HepG2 (cell line): ENCODE results near the gene SCYGR6. TPM values are rescaled to one million over a fixed set of nuclear protein-coding genes. Genes with fewer than 3 reads are reported as not detected.

Experiments
- GTF2F1 ChIP-seq: fragments of 150-350 bp; IDR thresholded peaks from 2 replicates; pipeline ENCODE4 v1.6.1; 2014; ENCODE audit warnings: low read length
- HNRNPH1 ChIP-seq: fragments of 200-400 bp; formaldehyde crosslinking; optimal IDR thresholded peaks from 2 replicates; pipeline ENCODE3; 2017; ENCODE audit warnings: mild to moderate bottlenecking, low read depth, low read length
- HNRNPL ChIP-seq: fragments of 200-400 bp; formaldehyde crosslinking; IDR thresholded peaks from 2 replicates; pipeline ENCODE4 v1.6.1; 2017; ENCODE audit warnings: mild to moderate bottlenecking, low read depth, low read length
- MED13 ChIP-seq: sonication (generic); formaldehyde crosslinking; IDR thresholded peaks from 2 replicates; pipeline ENCODE4 v1.5.0; 2020; ENCODE audit warnings: missing genetic modification reagents
- MZF1 ChIP-seq: sonication (generic); formaldehyde crosslinking; IDR thresholded peaks from 2 replicates; pipeline ENCODE4 v1.8.1; 2023; ENCODE audit warnings: mild to moderate bottlenecking, missing genetic modification reagents, borderline replicate concordance
- SALL2 ChIP-seq: sonication (generic); formaldehyde crosslinking; IDR thresholded peaks from 2 replicates; pipeline ENCODE4 v1.8.1; 2023; ENCODE audit warnings: mild to moderate bottlenecking, missing genetic modification reagents, inconsistent platforms
- SSRP1 ChIP-seq: IDR thresholded peaks from 2 replicates; pipeline ENCODE4 v1.6.1; 2016; ENCODE audit warnings: control low read depth
- TOE1 ChIP-seq: sonication (generic); formaldehyde crosslinking; IDR thresholded peaks from 2 replicates; pipeline ENCODE4 v1.4.0; 2020; ENCODE audit warnings: mild to moderate bottlenecking, missing genetic modification reagents
- ZKSCAN5 ChIP-seq: sonication (generic); formaldehyde crosslinking; IDR thresholded peaks from 2 replicates; pipeline ENCODE4 v1.5.1; 2020; ENCODE audit warnings: mild to moderate bottlenecking, missing genetic modification reagents
- ZNF274 ChIP-seq: sonication (generic); formaldehyde crosslinking; IDR thresholded peaks from 2 replicates; pipeline ENCODE4 v1.5.1; 2020; ENCODE audit warnings: mild to moderate bottlenecking, missing genetic modification reagents
- ZNF337 ChIP-seq: sonication (generic); formaldehyde crosslinking; IDR thresholded peaks from 2 replicates; pipeline ENCODE4 v1.5.1; 2020; ENCODE audit warnings: missing genetic modification reagents, low read depth, mild to moderate bottlenecking, borderline replicate concordance
- ZNF496 ChIP-seq: sonication (generic); formaldehyde crosslinking; IDR thresholded peaks from 2 replicates; pipeline ENCODE4 v1.8.1; 2023; ENCODE audit warnings: mild to moderate bottlenecking, moderate library complexity, missing genetic modification reagents; ENCODE audit not compliant: insufficient replicate concordance
- ZNF501 ChIP-seq: sonication (generic); formaldehyde crosslinking; IDR thresholded peaks from 2 replicates; pipeline ENCODE4 v1.5.1; 2020; ENCODE audit warnings: mild to moderate bottlenecking, moderate library complexity, missing genetic modification reagents
- ZNF547 ChIP-seq: sonication (generic); formaldehyde crosslinking; IDR thresholded peaks from 2 replicates; pipeline ENCODE4 v1.5.1; 2020; ENCODE audit warnings: mild to moderate bottlenecking, missing genetic modification reagents
- ZNF549 ChIP-seq: sonication (generic); formaldehyde crosslinking; IDR thresholded peaks from 2 replicates; pipeline ENCODE4 v1.5.0; 2020; ENCODE audit warnings: missing genetic modification reagents
- ZNF614 ChIP-seq: IDR thresholded peaks from 2 replicates; pipeline ENCODE4 v1.6.1; 2018; ENCODE audit warnings: missing biosample characterization, missing genetic modification reagents, inconsistent platforms, borderline replicate concordance
- ZNF644 ChIP-seq: IDR thresholded peaks from 2 replicates; pipeline ENCODE4 v1.6.1; 2016; ENCODE audit warnings: low read depth
- ZNF777 ChIP-seq: sonication (generic); formaldehyde crosslinking; IDR thresholded peaks from 2 replicates; pipeline ENCODE4 v1.4.0; 2020; ENCODE audit warnings: missing genetic modification reagents
- polyA plus RNA-seq, 8 experiments: library from polyadenylated mRNA; depleted of rRNA in 3 of 8; stranded (reverse) in 7 of 8; unstranded in 1 of 8; fragments of >200 nt; fragmentation: Illumina TruSeq in 4 of 8; extraction: Trizol in 4 of 8; gene quantifications; 2 replicates each; pipeline versions ENCODE4 v1.2.1 to v1.2.3, GENCODE V29; 2011 to 2016; ENCODE audit warnings: low read depth in 4 of 8, missing spikeins in 1 of 8, mixed read lengths in 1 of 8; ENCODE audit not compliant: insufficient read depth in 1 of 8
- total RNA-seq, 5 experiments: library from RNA; depleted of rRNA; stranded (reverse); fragments of >200 nt; fragmentation: Illumina TruSeq; extraction: Trizol; gene quantifications; 2 replicates each; pipeline ENCODE4 v1.2.3, GENCODE V29; 2016; ENCODE audit warnings: low read depth in 1 of 5
- TF ChIP-seq, protein P1 (sequence below): sonication (generic); formaldehyde crosslinking; IDR thresholded peaks from 2 replicates; pipeline ENCODE4 v1.8.0; 2022; ENCODE audit warnings: mild to moderate bottlenecking, missing genetic modification reagents, borderline replicate concordance
- TF ChIP-seq, protein P2 (sequence below): sonication (generic); formaldehyde crosslinking; IDR thresholded peaks from 2 replicates; pipeline ENCODE4 v1.8.1; 2023; ENCODE audit warnings: mild to moderate bottlenecking, inconsistent platforms, moderate library complexity, missing genetic modification reagents, borderline replicate concordance
- TF ChIP-seq, protein P3 (sequence below): sonication (generic); formaldehyde crosslinking; conservative IDR thresholded peaks from 2 replicates; pipeline ENCODE4 v1.4.0; 2020; ENCODE audit warnings: missing genetic modification reagents
- TF ChIP-seq, protein P4 (sequence below): sonication (generic); formaldehyde crosslinking; IDR thresholded peaks from 2 replicates; pipeline ENCODE4 v1.4.0; 2020; ENCODE audit warnings: missing genetic modification reagents
- TF ChIP-seq, protein P5 (sequence below): sonication (generic); formaldehyde crosslinking; IDR thresholded peaks from 2 replicates; pipeline ENCODE4; 2020; ENCODE audit warnings: missing genetic modification reagents, mild to moderate bottlenecking, borderline replicate concordance

The SCYGR6 gene
- total and polyA plus RNA-seq, 2 of the 13 experiments (the other 11 are each of a cell fraction or from before 2014, with no cell fraction given): not detected

DNA sequence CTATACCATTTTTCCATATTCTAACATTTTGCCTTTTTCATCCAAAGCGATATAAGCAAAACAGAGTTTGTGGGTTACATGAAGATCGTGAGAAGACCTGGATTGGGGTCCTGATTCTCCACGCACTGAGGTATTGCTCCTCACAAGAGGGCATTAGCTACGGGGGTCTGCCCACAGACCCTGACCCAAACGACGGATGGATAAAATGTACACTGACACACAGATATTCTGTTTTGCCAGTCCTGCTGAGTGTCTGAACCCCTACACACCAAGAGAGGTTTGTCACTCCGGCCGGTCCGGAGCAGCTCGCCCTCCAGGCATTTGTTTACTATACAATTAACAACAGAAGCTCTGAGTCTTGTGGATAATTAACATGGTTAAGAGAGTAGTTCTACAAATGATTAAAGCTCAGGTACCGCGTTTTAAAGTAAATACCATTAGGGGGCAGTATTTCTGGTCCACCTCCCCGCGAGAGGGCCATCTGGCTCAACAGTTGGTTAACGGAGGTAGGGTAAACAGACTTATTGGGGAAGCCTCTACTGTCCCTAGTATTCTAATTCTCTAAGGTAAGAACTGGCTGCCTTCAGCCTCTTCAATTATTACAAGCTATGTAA is 49.6 kb upstream of the SCYGR6 start (continued):
- TF ChIP-seq ZNF501 (peak; percentile 55), ZNF547 (CRISPR knock-in tag) (no peak), ZNF549 (CRISPR knock-in tag) (no peak), MED13 (CRISPR knock-in tag) (no peak), GTF2F1 (no peak), MZF1 (no peak), ZNF337 (CRISPR knock-in tag) (no peak), ZNF496 (CRISPR knock-in tag) (no peak), HNRNPH1 (no peak), ZKSCAN5 (no peak), HNRNPL (no peak), ZNF274 (CRISPR knock-in tag) (no peak), ZNF614 (CRISPR knock-in tag) (0 out of 2 replicates have a peak, but pooled peaks have one; percentile 33), SALL2 (no peak), SSRP1 (CRISPR knock-in tag) (no peak), TOE1 (CRISPR knock-in tag) (no peak), ZNF777 (no peak), ZNF644 (CRISPR knock-in tag) (0 out of 2 replicates have a peak, but pooled peaks have one; percentile 23)
- TF ChIP-seq, protein P1, sequence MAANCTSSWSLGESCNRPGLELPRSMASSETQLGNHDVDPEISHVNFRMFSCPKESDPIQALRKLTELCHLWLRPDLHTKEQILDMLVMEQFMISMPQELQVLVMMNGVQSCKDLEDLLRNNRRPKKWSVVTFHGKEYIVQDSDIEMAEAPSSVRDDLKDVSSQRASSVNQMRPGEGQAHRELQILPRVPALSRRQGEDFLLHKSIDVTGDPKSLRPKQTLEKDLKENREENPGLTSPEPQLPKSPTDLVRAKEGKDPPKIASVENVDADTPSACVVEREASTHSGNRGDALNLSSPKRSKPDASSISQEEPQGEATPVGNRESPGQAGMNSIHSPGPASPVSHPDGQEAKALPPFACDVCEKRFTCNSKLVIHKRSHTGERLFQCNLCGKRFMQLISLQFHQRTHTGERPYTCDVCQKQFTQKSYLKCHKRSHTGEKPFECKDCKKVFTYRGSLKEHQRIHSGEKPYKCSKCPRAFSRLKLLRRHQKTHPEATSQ: no peak
- TF ChIP-seq, protein P2, sequence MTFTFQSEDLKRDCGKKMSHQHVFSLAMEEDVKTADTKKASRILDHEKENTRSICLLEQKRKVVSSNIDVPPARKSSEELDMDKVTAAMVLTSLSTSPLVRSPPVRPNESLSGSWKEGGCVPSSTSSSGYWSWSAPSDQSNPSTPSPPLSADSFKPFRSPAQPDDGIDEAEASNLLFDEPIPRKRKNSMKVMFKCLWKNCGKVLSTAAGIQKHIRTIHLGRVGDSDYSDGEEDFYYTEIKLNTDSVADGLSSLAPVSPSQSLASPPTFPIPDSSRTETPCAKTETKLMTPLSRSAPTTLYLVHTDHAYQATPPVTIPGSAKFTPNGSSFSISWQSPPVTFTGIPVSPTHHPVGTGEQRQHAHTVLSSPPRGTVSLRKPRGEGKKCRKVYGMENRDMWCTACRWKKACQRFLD (CRISPR knock-in tag): no peak
- TF ChIP-seq, protein P3, sequence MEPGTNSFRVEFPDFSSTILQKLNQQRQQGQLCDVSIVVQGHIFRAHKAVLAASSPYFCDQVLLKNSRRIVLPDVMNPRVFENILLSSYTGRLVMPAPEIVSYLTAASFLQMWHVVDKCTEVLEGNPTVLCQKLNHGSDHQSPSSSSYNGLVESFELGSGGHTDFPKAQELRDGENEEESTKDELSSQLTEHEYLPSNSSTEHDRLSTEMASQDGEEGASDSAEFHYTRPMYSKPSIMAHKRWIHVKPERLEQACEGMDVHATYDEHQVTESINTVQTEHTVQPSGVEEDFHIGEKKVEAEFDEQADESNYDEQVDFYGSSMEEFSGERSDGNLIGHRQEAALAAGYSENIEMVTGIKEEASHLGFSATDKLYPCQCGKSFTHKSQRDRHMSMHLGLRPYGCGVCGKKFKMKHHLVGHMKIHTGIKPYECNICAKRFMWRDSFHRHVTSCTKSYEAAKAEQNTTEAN (CRISPR knock-in tag): no peak
- TF ChIP-seq, protein P4, sequence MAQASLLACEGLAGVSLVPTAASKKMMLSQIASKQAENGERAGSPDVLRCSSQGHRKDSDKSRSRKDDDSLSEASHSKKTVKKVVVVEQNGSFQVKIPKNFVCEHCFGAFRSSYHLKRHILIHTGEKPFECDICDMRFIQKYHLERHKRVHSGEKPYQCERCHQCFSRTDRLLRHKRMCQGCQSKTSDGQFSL (CRISPR knock-in tag): no peak
- TF ChIP-seq, protein P5, sequence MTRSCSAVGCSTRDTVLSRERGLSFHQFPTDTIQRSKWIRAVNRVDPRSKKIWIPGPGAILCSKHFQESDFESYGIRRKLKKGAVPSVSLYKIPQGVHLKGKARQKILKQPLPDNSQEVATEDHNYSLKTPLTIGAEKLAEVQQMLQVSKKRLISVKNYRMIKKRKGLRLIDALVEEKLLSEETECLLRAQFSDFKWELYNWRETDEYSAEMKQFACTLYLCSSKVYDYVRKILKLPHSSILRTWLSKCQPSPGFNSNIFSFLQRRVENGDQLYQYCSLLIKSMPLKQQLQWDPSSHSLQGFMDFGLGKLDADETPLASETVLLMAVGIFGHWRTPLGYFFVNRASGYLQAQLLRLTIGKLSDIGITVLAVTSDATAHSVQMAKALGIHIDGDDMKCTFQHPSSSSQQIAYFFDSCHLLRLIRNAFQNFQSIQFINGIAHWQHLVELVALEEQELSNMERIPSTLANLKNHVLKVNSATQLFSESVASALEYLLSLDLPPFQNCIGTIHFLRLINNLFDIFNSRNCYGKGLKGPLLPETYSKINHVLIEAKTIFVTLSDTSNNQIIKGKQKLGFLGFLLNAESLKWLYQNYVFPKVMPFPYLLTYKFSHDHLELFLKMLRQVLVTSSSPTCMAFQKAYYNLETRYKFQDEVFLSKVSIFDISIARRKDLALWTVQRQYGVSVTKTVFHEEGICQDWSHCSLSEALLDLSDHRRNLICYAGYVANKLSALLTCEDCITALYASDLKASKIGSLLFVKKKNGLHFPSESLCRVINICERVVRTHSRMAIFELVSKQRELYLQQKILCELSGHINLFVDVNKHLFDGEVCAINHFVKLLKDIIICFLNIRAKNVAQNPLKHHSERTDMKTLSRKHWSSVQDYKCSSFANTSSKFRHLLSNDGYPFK (CRISPR knock-in tag): no peak
